GM12878 (cell line): Measurements from ENCODE around the gene STK17A. TPM values are rescaled to one million over a fixed set of nuclear protein-coding genes. Genes with fewer than 3 reads are reported as not detected.

Experiments
- ATAC-seq: fragments of 200-7000 bp; cut with Tn5 transposase; 3 replicates; pipeline ENCODE4 v1.9.1; 2020; ENCODE audit warnings: mild to moderate bottlenecking, moderate library complexity
- BruUV-seq: library from RNA; stranded (reverse); fragments of 400-500 nt; replicated peaks from 2 replicates; lab custom pipeline; 2021; lab: Mats Ljungman, UMichigan
- CTCF ChIA-PET: fragments of 300-600 bp; sonication (Branson Sonifier 250); formaldehyde crosslinking; extraction: SDS; loops from one replicate; lab custom pipeline; 2021; ENCODE audit warnings: inconsistent platforms; lab: Yijun Ruan, JAX
- POLR2A ChIA-PET: fragments of 350-600 bp; formaldehyde crosslinking; extraction: SDS; loops from one replicate; lab custom pipeline; 2021; ENCODE audit warnings: inconsistent platforms; lab: Charles Lee
- RAD21 ChIA-PET: fragments of 300-600 bp; sonication (Branson Sonifier 250); formaldehyde crosslinking; loops from one replicate; lab custom pipeline; 2023; ENCODE audit warnings: antibody characterized with exemption; ENCODE audit not compliant: unreplicated experiment; lab: Charles Lee
- SMC1A ChIA-PET: fragments of 300-600 bp; sonication (Branson Sonifier 250); formaldehyde crosslinking; loops from one replicate; lab custom pipeline; 2023; ENCODE audit not compliant: unreplicated experiment, uncharacterized antibody; lab: Charles Lee
- DNase-seq: peaks from one replicate; pipeline ENCODE4 v3.0.0-alpha.2; 2011; ENCODE audit warnings: low read depth, low spot score
- FAIRE-seq: peaks from 3 replicates; lab custom pipeline; 2011; peaks lifted over from hg19 to GRCh38; lab: Jason Lieb, UNC
- H2AFZ ChIP-seq: 2 replicates; pipeline ENCODE4 v1.6.0; 2011; ENCODE audit warnings: low read depth, low read length, control low read depth; ENCODE audit not compliant: control insufficient read depth
- H3K27ac ChIP-seq: 2 replicates; pipeline ENCODE4 v1.5.1; 2011; ENCODE audit warnings: control low read depth; ENCODE audit not compliant: control insufficient read depth, insufficient read depth
- H3K27me3 ChIP-seq, 2 experiments: replicated peaks in 1 of 2; 2 replicates each; pipeline versions ENCODE4 v1.6.0 to v1.6.1; 2011; ENCODE audit warnings: low read length in 1 of 2; ENCODE audit not compliant: control insufficient read depth in 2 of 2, insufficient read depth in 2 of 2
- H3K36me3 ChIP-seq, 2 experiments: 2 replicates each; pipeline ENCODE4 v1.5.1; 2011; ENCODE audit warnings: low read length in 1 of 2; ENCODE audit not compliant: control insufficient read depth in 2 of 2, insufficient read depth in 2 of 2
- H3K4me1 ChIP-seq: 2 replicates; pipeline ENCODE4 v1.6.1; 2011; ENCODE audit warnings: mild to moderate bottlenecking, low read length, moderate library complexity, mixed read lengths; ENCODE audit not compliant: control insufficient read depth, insufficient read depth
- H3K4me2 ChIP-seq: 2 replicates; pipeline ENCODE4 v1.6.0; 2011; ENCODE audit warnings: control low read depth; ENCODE audit not compliant: control insufficient read depth, insufficient read depth
- H3K4me3 ChIP-seq: fragments of 200-600 bp; sonication (generic); 2 replicates; pipeline ENCODE4 v1.5.1; 2016
- H3K79me2 ChIP-seq: 2 replicates; pipeline ENCODE4 v1.6.0; 2011; ENCODE audit warnings: low read length; ENCODE audit not compliant: control insufficient read depth, insufficient read depth
- H3K9ac ChIP-seq: 2 replicates; pipeline ENCODE4 v1.8.0; 2011; ENCODE audit warnings: low read length, control low read depth, mixed read lengths; ENCODE audit not compliant: control insufficient read depth, insufficient read depth
- H3K9me3 ChIP-seq: replicated peaks from 3 replicates; pipeline ENCODE4 v1.5.1; 2011; ENCODE audit warnings: mild to moderate bottlenecking, low read length; ENCODE audit not compliant: control insufficient read depth, insufficient read depth
- H4K20me1 ChIP-seq: 2 replicates; pipeline ENCODE4 v1.6.0; 2011; ENCODE audit not compliant: control insufficient read depth, insufficient read depth
- CHD4 ChIP-seq: fragments of 200-600 bp; sonication (generic); IDR thresholded peaks from 2 replicates; pipeline ENCODE4 v1.6.1; 2016; ENCODE audit warnings: mild to moderate bottlenecking
- CREM ChIP-seq: IDR thresholded peaks from 2 replicates; pipeline ENCODE4 v1.6.1; 2014; ENCODE audit warnings: antibody characterized with exemption, low read depth
- EED ChIP-seq: sonication (generic); IDR thresholded peaks from 2 replicates; pipeline ENCODE4 v1.6.1; 2016; ENCODE audit warnings: antibody characterized with exemption, low read depth
- HSF1 ChIP-seq: fragments of 150-350 bp; IDR thresholded peaks from 2 replicates; pipeline ENCODE4 v1.6.1; 2014; ENCODE audit warnings: mild to moderate bottlenecking, low read depth, low read length
- NFIC ChIP-seq: IDR thresholded peaks from 2 replicates; pipeline ENCODE4 v1.6.1; 2012; ENCODE audit warnings: low read depth, mild to moderate bottlenecking, inconsistent platforms, low read length, moderate library complexity
- NFXL1 ChIP-seq: fragments of 450-650 bp; IDR thresholded peaks from 2 replicates; pipeline ENCODE4 v1.6.1; 2017; ENCODE audit warnings: antibody characterized with exemption, mild to moderate bottlenecking, borderline replicate concordance
- NKRF ChIP-seq: fragments of 450-650 bp; conservative IDR thresholded peaks from 2 replicates; pipeline ENCODE4 v1.6.1; 2017; ENCODE audit warnings: mild to moderate bottlenecking, moderate library complexity
- PAX8 ChIP-seq: fragments of 450-650 bp; IDR thresholded peaks from 2 replicates; pipeline ENCODE4 v1.6.1; 2017; ENCODE audit warnings: mild to moderate bottlenecking, moderate library complexity
- TCF7 ChIP-seq: IDR thresholded peaks from 2 replicates; pipeline ENCODE4 v1.6.1; 2014; ENCODE audit warnings: antibody characterized with exemption, borderline replicate concordance
- ZBTB33 ChIP-seq: fragments of 450-650 bp; IDR thresholded peaks from 2 replicates; pipeline ENCODE4 v1.6.1; 2017; ENCODE audit warnings: mild to moderate bottlenecking
- WGBS: methylation state at CpG from one replicate; pipeline ENCODE4 v1.1.6; 2016; ENCODE audit warnings: low lambda C conversion rate; ENCODE audit not compliant: insufficient replicate concordance, insufficient coverage; ENCODE audit errors: missing lambda C conversion rate; 5-methylcytosine and 5-hydroxymethylcytosine counted together
- in situ Hi-C: fragments of 300-500 bp; cut with MboI; formaldehyde crosslinking; loops from 9 replicates; pipeline ENCODE4 v1.14.3; 2018; ENCODE audit warnings: mixed read lengths
- intact Hi-C: fragments of 100-400 bp; cut with micrococcal nuclease; formaldehyde crosslinking; loops from one replicate; pipeline ENCODE4 v1.14.2; 2022; ENCODE audit not compliant: unreplicated experiment
- polyA plus RNA-seq, 11 experiments: library from polyadenylated mRNA; depleted of rRNA in 4 of 11; unstranded in 6 of 11; stranded (reverse) in 5 of 11; fragments of >200 nt; fragmentation: Nextera tagmentation in 4 of 11; fragmentation: Illumina TruSeq in 1 of 11; extraction: Ambion mirVana in 4 of 11; extraction: Trizol in 1 of 11; gene quantifications; 1 replicate in 1 of 11; 2 replicates in 10 of 11; pipeline versions ENCODE4 v1.2.1 to v1.2.3, GENCODE V29; 2011 to 2016; ENCODE audit warnings: inconsistent platforms in 2 of 11, missing spikeins in 2 of 11, low read depth in 1 of 11
- total RNA-seq, 4 experiments: library from RNA; depleted of rRNA in 3 of 4; stranded (reverse); fragments of >200 nt in 3 of 4; fragmentation: Illumina TruSeq in 1 of 4; extraction: Trizol in 1 of 4; gene quantifications; 2 replicates each; pipeline versions ENCODE4 v1.2.1 to v1.2.3, GENCODE V29; 2013 to 2021

The STK17A gene
- total and polyA plus RNA-seq, 10 of the 15 experiments (the other 5 are each of a cell fraction or from before 2014, with no cell fraction given): 18.5 to 91.6 (median 70.8) TPM

- RAD21 ChIA-PET: interaction anchor here (0.6 to 1.3 kb wide), 3 partner anchors 11 to 16 kb away, joined by 3 to 4 read pairs (median 3); no protein-coding TSS in a partner anchor
- ATAC-seq (no peak), FAIRE-seq (no peak), DNase-seq (no peak)
- no peak overlapping the region for H3K4me3 ChIP-seq
- no TSS peak for BruUV-seq
- SMC1A ChIA-PET: interaction anchor here (1.0 to 3.5 kb wide), 7 partner anchors 9 to 84 kb away, joined by 3 to 17 read pairs (median 3); no protein-coding TSS in a partner anchor
- no peaks in the 10 kb centered on the region for H4K20me1 ChIP-seq
- no peak overlapping the region for H3K9ac ChIP-seq
- peaks cover 10% of the 10 kb centered on the region; the same call in 2 of the 3 replicates for H3K9me3 ChIP-seq
- H3K27ac ChIP-seq: no peak overlapping the region
- H3K36me3 ChIP-seq: peaks cover 0 to 3% of the 10 kb centered on the region in 2 experiments; a peak in 3 of 4 replicates
- no peak overlapping the region for H3K4me2 ChIP-seq
- peaks cover 45% of the 10 kb centered on the region for H3K79me2 ChIP-seq
- no peak overlapping the region for H2AFZ ChIP-seq
- no peaks in the 10 kb centered on the region for H3K27me3 ChIP-seq
- H3K4me1 ChIP-seq: peaks cover 12% of the 10 kb centered on the region; the same call in 1 of the 2 replicates
- intact Hi-C loops (no loop called here), in situ Hi-C loops (no loop called here)
- WGBS: 0% methylated on average over 1 of the region's 1 CpG
- POLR2A ChIA-PET: interaction anchor here (0.9 to 1.1 kb wide), 2 partner anchors 14 to 15 kb away, joined by 3 to 4 read pairs; no protein-coding TSS in a partner anchor
- TF ChIP-seq NFXL1 (no peak), EED (no peak), CHD4 (no peak), TCF7 (no peak), NFIC (no peak), ZBTB33 (no peak), NKRF (no peak), HSF1 (no peak), PAX8 (no peak), CREM (no peak)
- CTCF ChIA-PET: interaction anchor here (1.4 to 2.2 kb wide), 4 partner anchors 9 to 82 kb away, joined by 3 to 7 read pairs (median 4); partner anchors contain the start of gene STK17A
Observed at GRCh38 chr7:43664681-43665080, 81.8 kb downstream of the STK17A start.
